Measurements from ENCODE around the gene KRTAP10-6. TPM values are rescaled to one million over a fixed set of nuclear protein-coding genes. Genes with fewer than 3 reads are reported as not detected.

Gene KRTAP10-6
- total and polyA plus RNA-seq, 2 of the 8 experiments (the other 6 are each of a cell fraction or from before 2014, with no cell fraction given), result 0.12 TPM; not detected in 1

- Histone ChIP-seq H3K14ac (ENCODE audit: insufficient read length) (no peak within 1 kb of the TSS), H3K79me2 (ENCODE audit: control insufficient read depth in 1 of 2, insufficient read depth in 2 of 2, low read length in 2 of 2) (no peaks in the 10 kb centered on the region), H2AK5ac (ENCODE audit: low read depth, low read length) (peak within 1 kb of the TSS; percentile 82; the same call in 1 of the 2 replicates), H4K91ac (replicated peaks; ENCODE audit: insufficient read length, low read length) (peak within 1 kb of the TSS; percentile 93), H3K4ac (replicated peaks; ENCODE audit: insufficient read length, low read depth, low read length) (peak within 1 kb of the TSS; percentile 95), H3K23ac (ENCODE audit: insufficient read length) (no peak within 1 kb of the TSS), H4K8ac (ENCODE audit: extremely low read depth, insufficient read depth, low read length) (peak within 1 kb of the TSS; percentile 71), H3K9ac (replicated peaks in 1 of 4; ENCODE audit: extremely low read depth in 1 of 4, low read depth in 3 of 4, low read length in 3 of 4) (no peak within 1 kb of the TSS), H2BK20ac (ENCODE audit: low read length) (peak within 1 kb of the TSS; percentile 99), H3K27ac (ENCODE audit: low read depth, low read length) (no peak within 1 kb of the TSS), H2BK5ac (ENCODE audit: low read depth, low read length) (peak within 1 kb of the TSS; percentile 66), H3K79me1 (ENCODE audit: low read depth, low read length) (no peaks in the 10 kb centered on the region), H2BK15ac (ENCODE audit: low read length) (peak within 1 kb of the TSS; percentile 98; the same call in 1 of the 2 replicates), H3K4me3 (ENCODE audit: extremely low read depth in 1 of 4, insufficient read depth in 2 of 4, low read depth in 3 of 4, low read length in 4 of 4) (no peak within 1 kb of the TSS), H2BK12ac (ENCODE audit: low read depth, low read length) (peak within 1 kb of the TSS; percentile 98), H3K56ac (replicated peaks; ENCODE audit: insufficient read length, low read depth, low read length) (no peak within 1 kb of the TSS), H3K36me3 (ENCODE audit: control insufficient read depth in 2 of 4, insufficient read depth in 4 of 4, low read length in 3 of 4) (no peaks in the 10 kb centered on the region), H2BK120ac (replicated peaks; ENCODE audit: low read depth, low read length) (peak within 1 kb of the TSS; percentile 72), H3K9me3 (ENCODE audit: insufficient read depth in 2 of 2, low read depth in 1 of 2, low read length in 1 of 2) (no peaks in the 10 kb centered on the region), H4K5ac (ENCODE audit: insufficient read length, low read depth, low read length) (no peak within 1 kb of the TSS), H3K23me2 (ENCODE audit: low read depth, low read length) (no peaks in the 10 kb centered on the region), H3K18ac (ENCODE audit: extremely low read depth, low read length) (peak within 1 kb of the TSS; percentile 83), H3K4me1 (replicated peaks in 1 of 4; ENCODE audit: control insufficient read depth in 3 of 4, insufficient read depth in 4 of 4, low read length in 3 of 4) (peaks cover 9 to 35% (median 17%) of the 10 kb centered on the region in 4 experiments), H3K27me3 (replicated peaks in 1 of 4; ENCODE audit: control insufficient read depth in 3 of 4, extremely low read depth in 1 of 4, insufficient read depth in 3 of 4, low read length in 3 of 4) (no peaks in the 10 kb centered on the region), H4K20me1 (replicated peaks in 1 of 2; ENCODE audit: control insufficient read depth in 1 of 2, insufficient read depth in 2 of 2, low read length in 2 of 2) (no peaks in the 10 kb centered on the region), H3K4me2 (ENCODE audit: insufficient read depth in 1 of 2, low read depth in 2 of 2, low read length in 2 of 2) (no peak within 1 kb of the TSS; a peak in 1 of 4 replicates), H2AFZ (ENCODE audit: low read length) (no peak within 1 kb of the TSS)
- TF ChIP-seq SIRT6 (IDR thresholded peaks at IDR 0.05; ENCODE audit: low read length), result no peak
- TF ChIP-seq SAP30 (IDR thresholded peaks at IDR 0.05; ENCODE audit: insufficient read depth, insufficient replicate concordance, low read length), result no peak
- no peak for TF ChIP-seq EP300 (IDR thresholded peaks at IDR 0.05; ENCODE audit: borderline replicate concordance in 1 of 2, low read depth in 2 of 2, low read length in 2 of 2)
- no peak for TF ChIP-seq RFX5 (IDR thresholded peaks at IDR 0.05; ENCODE audit: borderline replicate concordance, low read depth, low read length)
- no peak for TF ChIP-seq NRF1 (IDR thresholded peaks at IDR 0.05; ENCODE audit: low read depth, low read length)
- no peak for TF ChIP-seq POLR2AphosphoS5 (IDR thresholded peaks at IDR 0.05; ENCODE audit: low read depth, low read length)
- no peak for TF ChIP-seq RBBP5 (IDR thresholded peaks at IDR 0.05; ENCODE audit: borderline replicate concordance, low read depth, low read length)
- no peak for TF ChIP-seq BRCA1 (IDR thresholded peaks at IDR 0.05; ENCODE audit: low read depth, low read length)
- no peak for TF ChIP-seq KDM1A (IDR thresholded peaks at IDR 0.05; ENCODE audit: borderline replicate concordance, low read length)
- no peak for TF ChIP-seq SIN3A (conservative IDR thresholded peaks at IDR 0.05 in 1 of 2, IDR thresholded peaks at IDR 0.05 in 1 of 2; ENCODE audit: low read depth in 1 of 2, low read length in 2 of 2)
- WGBS, 2 experiments (ENCODE audit: extremely low coverage in 1 of 2, insufficient coverage in 1 of 2, insufficient read length in 1 of 2, insufficient replicate concordance in 2 of 2, low coverage in 1 of 2, low lambda C conversion rate in 2 of 2, missing lambda C conversion rate in 1 of 2), result 87% methylated on average over 13 of the region's 17 CpGs; no CpG with 5 or more reads in 1 of the 2 experiments
- CTCF ChIA-PET (ENCODE audit: partially characterized antibody), result interaction anchor here (0.8 to 1.4 kb wide), 3 partner anchors 159 to 242 kb away, joined by 3 to 4 read pairs (median 3); no protein-coding TSS in a partner anchor
- POLR2A ChIA-PET (ENCODE audit: partially characterized antibody), result interaction anchor here (1.1 to 1.7 kb wide), 3 partner anchors 11 to 51 kb away, joined by 3 to 5 read pairs (median 3); no protein-coding TSS in a partner anchor
- FAIRE-seq (no peak), DNase-seq (ENCODE audit: low read depth in 1 of 2, low spot score in 2 of 2) (peak in 1 of 2 experiments; percentile 45)
Measured at GRCh38 chr21:44551340-44551961, 40.9 kb downstream of the KRTAP10-6 start, which contains the start of gene KRTAP10-2. TSS of gene KRTAP10-2 (minus strand) at chr21:44551505. CDS start at chr21:44551458, 47 bp downstream.
